Stimulated activated CD8-positive, alpha-beta memory T cell treated with anti-CD3 and anti-CD28 coated beads, Interleukin-4, amount 100 ng/mL, for 24 hours (primary cell): ENCODE results near the gene CLEC4M.

Experiments
- DNase-seq: peaks from one replicate; pipeline ENCODE4 v3.0.0-alpha.2; 2020; ENCODE audit warnings: low read depth

The CLEC4M gene

GRCh38 chr19:7762719-7763293, at the start of gene CLEC4M:
Gene CLEC4M (plus strand): TSS chr19:7763243. CDS start chr19:7763267, 24 bp downstream.
- no peak for DNase-seq

GRCh38 chr19:7715671-7716070, 47.4 kb upstream of the CLEC4M start:
- DNase-seq, result no peak

- DNase-seq, result no peak
Measured at GRCh38 chr19:7716762-7717161, 46.3 kb upstream of the CLEC4M start.

GRCh38 chr19:7718668-7719067, 44.4 kb upstream of the CLEC4M start:
- no peak for DNase-seq

GRCh38 chr19:7720351-7720750, 42.7 kb upstream of the CLEC4M start:
- no peak for DNase-seq

- DNase-seq, result no peak
Measured at GRCh38 chr19:7722231-7722651, 40.8 kb upstream of the CLEC4M start.

- no peak for DNase-seq
Measured at GRCh38 chr19:7725791-7726190, 37.3 kb upstream of the CLEC4M start.

GRCh38 chr19:7729211-7729610, 33.8 kb upstream of the CLEC4M start:
- no peak for DNase-seq

- DNase-seq, result no peak
Measured at GRCh38 chr19:7729831-7730285, 33.2 kb upstream of the CLEC4M start.

- DNase-seq, result no peak
Measured at GRCh38 chr19:7730286-7731217, 32.5 kb upstream of the CLEC4M start.

- DNase-seq, result no peak
Measured at GRCh38 chr19:7731218-7731595, 31.8 kb upstream of the CLEC4M start.

- DNase-seq, result no peak
Measured at GRCh38 chr19:7731615-7732014, 31.4 kb upstream of the CLEC4M start.

- no peak for DNase-seq
Measured at GRCh38 chr19:7732045-7732444, 31.0 kb upstream of the CLEC4M start, which contains the start of gene CLEC4G. Gene CLEC4G (minus strand): TSS chr19:7732110. CDS start chr19:7732102, 8 bp downstream.

- DNase-seq, result no peak
Measured at GRCh38 chr19:7733376-7733775, 29.7 kb upstream of the CLEC4M start.

GRCh38 chr19:7734220-7735203, 28.5 kb upstream of the CLEC4M start:
- no peak for DNase-seq

- no peak for DNase-seq
Measured at GRCh38 chr19:7736148-7736547, 26.9 kb upstream of the CLEC4M start.

GRCh38 chr19:7737215-7737614, 25.8 kb upstream of the CLEC4M start:
- no peak for DNase-seq

- no peak for DNase-seq
Measured at GRCh38 chr19:7738023-7738422, 25.0 kb upstream of the CLEC4M start.

- no peak for DNase-seq
Measured at GRCh38 chr19:7739211-7739755, 23.8 kb upstream of the CLEC4M start.

GRCh38 chr19:7739801-7740681, 23.0 kb upstream of the CLEC4M start:
- DNase-seq, result no peak

GRCh38 chr19:7740682-7741054, 22.4 kb upstream of the CLEC4M start:
- no peak for DNase-seq
